Measurements from ENCODE around the gene GAPDH.
A peak's percentile ranks its signal among the peaks of the same experiment; 100 is the strongest.
"Not testable (repeated sequence)": the region's sequence is repeated elsewhere in the genome, so short reads cannot be mapped to it uniquely, and the experiment has no call there.

Gene GAPDH

GRCh38 chr12:6533923-6534694, at the start of gene GAPDH:
Gene GAPDH (plus strand): TSS chr12:6534517. CDS start chr12:6534833, 316 bp downstream.
- no peak for TF ChIP-seq CTCF (IDR thresholded peaks at IDR 0.05; ENCODE audit: low read length, missing control alignments)
- DNase-seq (ENCODE audit: low read depth): peak; percentile 97
- H3K4me3 ChIP-seq (replicated peaks; ENCODE audit: low read depth, low read length): peak within 1 kb of the TSS; percentile 98

- H3K4me3 ChIP-seq (replicated peaks; ENCODE audit: low read depth, low read length): no peak overlapping the region
- no peak for TF ChIP-seq CTCF (IDR thresholded peaks at IDR 0.05; ENCODE audit: low read length, missing control alignments)
- no peak for DNase-seq (ENCODE audit: low read depth)
These were observed 46.1 kb upstream of the GAPDH start for GRCh38 chr12:6488240-6488639.

GRCh38 chr12:6489449-6489848, 44.9 kb upstream of the GAPDH start:
- no peak for DNase-seq (ENCODE audit: low read depth)

GRCh38 chr12:6490673-6491072, 43.6 kb upstream of the GAPDH start:
- DNase-seq (ENCODE audit: low read depth); H3K4me3 ChIP-seq (replicated peaks; ENCODE audit: low read depth, low read length): not testable (repeated sequence)

More at GRCh38 chr12:6489449-6489848, 44.9 kb upstream of the GAPDH start:
- H3K4me3 ChIP-seq (replicated peaks; ENCODE audit: low read depth, low read length): no peak overlapping the region
- TF ChIP-seq CTCF (IDR thresholded peaks at IDR 0.05; ENCODE audit: low read length, missing control alignments): no peak

GRCh38 chr12:6492838-6493496, 41.4 kb upstream of the GAPDH start, which contains the start of gene MRPL51:
Gene MRPL51 (minus strand): TSS chr12:6493262. CDS start chr12:6493136, 126 bp downstream.
- no peak for TF ChIP-seq CTCF (IDR thresholded peaks at IDR 0.05; ENCODE audit: low read length, missing control alignments)
- peak; percentile 95 for DNase-seq (ENCODE audit: low read depth)
- peak within 1 kb of the TSS; percentile 81 for H3K4me3 ChIP-seq (replicated peaks; ENCODE audit: low read depth, low read length)

- peak; percentile 96 for DNase-seq (ENCODE audit: low read depth)
These were observed 40.6 kb upstream of the GAPDH start, which contains the start of gene NCAPD2 for GRCh38 chr12:6493497-6494257. Gene NCAPD2 (plus strand): TSS chr12:6494102. CDS start chr12:6495099, 997 bp downstream.

More at GRCh38 chr12:6493497-6494257, 40.6 kb upstream of the GAPDH start, which contains the start of gene NCAPD2:
- no peak for TF ChIP-seq CTCF (IDR thresholded peaks at IDR 0.05; ENCODE audit: low read length, missing control alignments)
- peak within 1 kb of the TSS; percentile 81 for H3K4me3 ChIP-seq (replicated peaks; ENCODE audit: low read depth, low read length)
